Measurements from ENCODE around the gene MAIP1. TPM values are rescaled to one million over a fixed set of nuclear protein-coding genes. Genes with fewer than 3 reads are reported as not detected.

The MAIP1 gene
- total and polyA plus RNA-seq, 2 donors (not counting 3 experiments of a cell fraction or from before 2014, with no cell fraction given), result 12.0 to 17.7 TPM

GRCh38 chr2:199987586-199987985 lies 32.2 kb downstream of the MAIP1 start:
- intact Hi-C loops (cut with micrococcal nuclease), result loop anchor here (10.0 kb wide), 1 partner anchor 197 kb away; no protein-coding TSS in a partner anchor
- H3K9ac ChIP-seq (replicated peaks; ENCODE audit: extremely low read depth, insufficient read depth, low read length), result no peak overlapping the region
- peak; percentile 47 for DNase-seq (ENCODE audit: low read depth, low spot score)
- dilution Hi-C loops (cut with MboI; ENCODE audit: extremely low pct_ligation_motif_present, low sequenced_read_pairs), result no loop called here
- no peaks in the 10 kb centered on the region for H3K36me3 ChIP-seq (ENCODE audit: control insufficient read depth in 2 of 2, extremely low read depth in 1 of 2, insufficient read depth in 2 of 2, low read length in 2 of 2)
- ChIA-PET POLR2A (no interaction called here), CTCF (interaction anchor here (0.6 to 2.0 kb wide), 4 partner anchors 14 to 493 kb away, joined by 3 to 8 read pairs (median 4); no protein-coding TSS in a partner anchor)
- no peaks in the 10 kb centered on the region for H3K79me2 ChIP-seq (ENCODE audit: control insufficient read depth, insufficient read depth, low read length)
- no peak overlapping the region for H3K4me3 ChIP-seq (replicated peaks in 1 of 3; ENCODE audit: insufficient read depth in 1 of 3, low read depth in 1 of 3, low read length in 3 of 3)
- BruUV-seq (replicated peaks), result no TSS peak
- H2AFZ ChIP-seq (ENCODE audit: low read depth, low read length), result no peak overlapping the region
- H3K27ac ChIP-seq (ENCODE audit: insufficient read depth, low read depth, low read length), result no peak overlapping the region
- peaks cover 8% of the 10 kb centered on the region for H3K4me1 ChIP-seq (ENCODE audit: control insufficient read depth, extremely low read depth, insufficient read depth, low read length)
- no peaks in the 10 kb centered on the region for H3K9me3 ChIP-seq (replicated peaks; ENCODE audit: control insufficient read depth, insufficient read depth, low read length)
- no peak for FAIRE-seq
- H3K27me3 ChIP-seq (ENCODE audit: control insufficient read depth in 2 of 2, insufficient read depth in 2 of 2, low read length in 2 of 2), result peaks cover 2 to 3% of the 10 kb centered on the region in 2 experiments
- H3K9me1 ChIP-seq (replicated peaks; ENCODE audit: control insufficient read depth, extremely low read depth, insufficient read depth, low read length), result no peaks in the 10 kb centered on the region
- TF ChIP-seq JUN (IDR thresholded peaks at IDR 0.05; ENCODE audit: borderline replicate concordance, insufficient read depth, insufficient read length, low read depth), result no peak
- TF ChIP-seq MAX (IDR thresholded peaks at IDR 0.05; ENCODE audit: insufficient read depth, insufficient read length), result no peak
- no peak for TF ChIP-seq FOS (IDR thresholded peaks at IDR 0.05; ENCODE audit: borderline replicate concordance, insufficient read depth, low read length)
- no peak for TF ChIP-seq CTCF (IDR thresholded peaks at IDR 0.05; ENCODE audit: extremely low read depth in 1 of 2, insufficient read depth in 1 of 2, low read depth in 1 of 2, low read length in 2 of 2)
- no peak for TF ChIP-seq GATA2 (IDR thresholded peaks at IDR 0.05; ENCODE audit: insufficient read depth, insufficient read length, low read depth, low read length)
- no peak for TF ChIP-seq POLR2AphosphoS5 (IDR thresholded peaks at IDR 0.05; ENCODE audit: insufficient read depth, low read depth, low read length)
- TF ChIP-seq EZH2 (IDR thresholded peaks at IDR 0.05; ENCODE audit: borderline replicate concordance, low read depth, low read length, severe bottlenecking), result no peak
- no peak for TF ChIP-seq MYC (IDR thresholded peaks at IDR 0.05; ENCODE audit: low read depth, low read length)
- TF ChIP-seq POLR2A (IDR thresholded peaks at IDR 0.05; ENCODE audit: low read depth, low read length), result no peak
- peak overlapping the region; percentile 34 for H3K4me2 ChIP-seq (ENCODE audit: insufficient read depth, low read length)
- H4K20me1 ChIP-seq (replicated peaks; ENCODE audit: control insufficient read depth, extremely low read depth, insufficient read depth, low read length), result no peaks in the 10 kb centered on the region

Measured in endothelial cell of umbilical vein (primary cell).